Stimulated activated naive CD4-positive, alpha-beta T cell treated with Interleukin-2 at 50 U/mL for 16 hours (primary cell): Measurements from ENCODE around the gene CPNE9.

ENCODE experiments used
- DNase-seq: peaks from one replicate; lab custom pipeline; 2025; lab: John Stamatoyannopoulos, UW

The CPNE9 gene

GRCh38 chr3:9779075-9779593 lies 75.5 kb downstream of the CPNE9 start:
- DNase-seq: no peak
